GM19043 (cell line): ENCODE measurements around the gene MMP20.

ENCODE experiments used
- ATAC-seq: cut with Tn5 transposase; IDR thresholded peaks from one replicate; pipeline ENCODE4 v1.9.1; 2021; ENCODE audit warnings: low read depth; ENCODE audit not compliant: unreplicated experiment

MMP20 gene

GRCh38 chr11:102564110-102564509 lies 61.0 kb downstream of the MMP20 start:
- peak; percentile 62 for ATAC-seq

GRCh38 chr11:102561636-102562035 lies 63.5 kb downstream of the MMP20 start:
- ATAC-seq: no peak

- ATAC-seq: peak; percentile 70
Measured at GRCh38 chr11:102560555-102561011, 64.5 kb downstream of the MMP20 start.

GRCh38 chr11:102559839-102560238 lies 65.3 kb downstream of the MMP20 start:
- peak; percentile 41 for ATAC-seq

GRCh38 chr11:102555091-102555490 lies 70.0 kb downstream of the MMP20 start:
- no peak for ATAC-seq

- ATAC-seq: peak; percentile 80
Measured at GRCh38 chr11:102553835-102554282, 71.3 kb downstream of the MMP20 start.

GRCh38 chr11:102552447-102553194 lies 72.5 kb downstream of the MMP20 start:
- no peak for ATAC-seq

- no peak for ATAC-seq
Measured at GRCh38 chr11:102552020-102552419, 73.1 kb downstream of the MMP20 start.

- no peak for ATAC-seq
Measured at GRCh38 chr11:102551169-102551781, 73.9 kb downstream of the MMP20 start.

GRCh38 chr11:102546923-102547471 lies 78.1 kb downstream of the MMP20 start:
- peak; percentile 76 for ATAC-seq

GRCh38 chr11:102546427-102546826 lies 78.7 kb downstream of the MMP20 start:
- peak; percentile 44 for ATAC-seq

GRCh38 chr11:102545701-102546100 lies 79.4 kb downstream of the MMP20 start:
- ATAC-seq: no peak

- no peak for ATAC-seq
Measured at GRCh38 chr11:102544594-102544993, 80.5 kb downstream of the MMP20 start.

- ATAC-seq: no peak
Measured at GRCh38 chr11:102539567-102539966, 85.6 kb downstream of the MMP20 start.

- no peak for ATAC-seq
Measured at GRCh38 chr11:102538932-102539331, 86.2 kb downstream of the MMP20 start.

GRCh38 chr11:102534261-102534872 lies 90.8 kb downstream of the MMP20 start:
- no peak for ATAC-seq

- no peak for ATAC-seq
Measured at GRCh38 chr11:102530558-102530957, 94.6 kb downstream of the MMP20 start, which contains the start of gene MMP7. MMP7 (minus strand) TSS chr11:102530747; CDS start chr11:102530700, 47 bp downstream.

GRCh38 chr11:102528618-102529017 lies 96.5 kb downstream of the MMP20 start:
- no peak for ATAC-seq

- no peak for ATAC-seq
Measured at GRCh38 chr11:102527684-102528083, 97.4 kb downstream of the MMP20 start.

GRCh38 chr11:102527041-102527440 lies 98.1 kb downstream of the MMP20 start:
- no peak for ATAC-seq
